HepG2 (cell line): ENCODE results near the gene EMID1. TPM values are rescaled to one million over a fixed set of nuclear protein-coding genes. Genes with fewer than 3 reads are reported as not detected.

Experiments used
- CEBPG ChIP-seq: IDR thresholded peaks from 2 replicates; pipeline ENCODE4 v1.6.1; 2016
- KAT8 ChIP-seq: IDR thresholded peaks from 2 replicates; pipeline ENCODE4 v1.6.1; 2016; ENCODE audit warnings: missing genetic modification reagents, missing compliant biosample characterization
- NFE2L1 ChIP-seq: sonication (generic); formaldehyde crosslinking; IDR thresholded peaks from 2 replicates; pipeline ENCODE4 v1.4.0; 2020; ENCODE audit warnings: missing genetic modification reagents, mild to moderate bottlenecking, borderline replicate concordance
- NFKBIZ ChIP-seq: IDR thresholded peaks from 2 replicates; pipeline ENCODE4 v1.6.1; 2018; ENCODE audit warnings: missing genetic modification reagents, missing compliant biosample characterization
- PHF5A ChIP-seq: IDR thresholded peaks from one replicate; pipeline ENCODE4 v1.6.1; 2018; ENCODE audit warnings: low read depth, missing genetic modification reagents; ENCODE audit not compliant: unreplicated experiment
- SNAPC4 ChIP-seq: sonication (generic); formaldehyde crosslinking; IDR thresholded peaks from 2 replicates; pipeline ENCODE4 v1.4.0; 2020; ENCODE audit warnings: mild to moderate bottlenecking, missing genetic modification reagents
- TIGD3 ChIP-seq: sonication (generic); formaldehyde crosslinking; IDR thresholded peaks from 2 replicates; pipeline ENCODE4 v1.5.1; 2020; ENCODE audit warnings: mild to moderate bottlenecking, missing genetic modification reagents, borderline replicate concordance
- ZNF142 ChIP-seq: sonication (generic); formaldehyde crosslinking; IDR thresholded peaks from 2 replicates; pipeline ENCODE4 v1.4.0; 2020; ENCODE audit warnings: missing genetic modification reagents
- ZNF256 ChIP-seq: sonication (generic); formaldehyde crosslinking; conservative IDR thresholded peaks from 2 replicates; pipeline ENCODE4 v1.4.0; 2020; ENCODE audit warnings: missing genetic modification reagents
- ZNF576 ChIP-seq: sonication (generic); formaldehyde crosslinking; IDR thresholded peaks from 2 replicates; pipeline ENCODE4 v1.4.0; 2020; ENCODE audit warnings: mild to moderate bottlenecking, missing genetic modification reagents
- ZNF703 ChIP-seq: sonication (generic); formaldehyde crosslinking; IDR thresholded peaks from 2 replicates; pipeline ENCODE4 v1.5.1; 2020; ENCODE audit warnings: missing genetic modification reagents, mild to moderate bottlenecking, moderate library complexity, borderline replicate concordance
- ZNF770 ChIP-seq: sonication (generic); formaldehyde crosslinking; IDR thresholded peaks from 2 replicates; pipeline ENCODE4 v1.5.0; 2020; ENCODE audit warnings: mild to moderate bottlenecking, missing genetic modification reagents
- polyA plus RNA-seq, 8 experiments: library from polyadenylated mRNA; depleted of rRNA in 3 of 8; stranded (reverse) in 7 of 8; unstranded in 1 of 8; fragments of >200 nt; fragmentation: Illumina TruSeq in 4 of 8; extraction: Trizol in 4 of 8; gene quantifications; 2 replicates each; pipeline versions ENCODE4 v1.2.1 to v1.2.3, GENCODE V29; 2011 to 2016; ENCODE audit warnings: low read depth in 4 of 8, missing spikeins in 1 of 8, mixed read lengths in 1 of 8; ENCODE audit not compliant: insufficient read depth in 1 of 8
- total RNA-seq, 5 experiments: library from RNA; depleted of rRNA; stranded (reverse); fragments of >200 nt; fragmentation: Illumina TruSeq; extraction: Trizol; gene quantifications; 2 replicates each; pipeline ENCODE4 v1.2.3, GENCODE V29; 2016; ENCODE audit warnings: low read depth in 1 of 5

Gene EMID1
- total and polyA plus RNA-seq, 2 of the 13 experiments (the other 11 are each of a cell fraction or from before 2014, with no cell fraction given): 0.45 to 0.82 TPM

- TF ChIP-seq ZNF142 (CRISPR knock-in tag): no peak
- no peak for TF ChIP-seq KAT8
- TF ChIP-seq ZNF256 (CRISPR knock-in tag): 0 out of 2 replicates have a peak, but pooled peaks have one; percentile 15
- TF ChIP-seq CEBPG: no peak
- no peak for TF ChIP-seq TIGD3 (CRISPR knock-in tag)
- TF ChIP-seq NFKBIZ (CRISPR knock-in tag): no peak
- TF ChIP-seq SNAPC4: no peak
- no peak for TF ChIP-seq NFE2L1 (CRISPR knock-in tag)
- TF ChIP-seq PHF5A (CRISPR knock-in tag): no peak
- TF ChIP-seq ZNF770 (CRISPR knock-in tag): no peak
- TF ChIP-seq ZNF703 (CRISPR knock-in tag): no peak
- TF ChIP-seq ZNF576 (CRISPR knock-in tag): no peak
Measured at GRCh38 chr22:29219881-29220670, 14.4 kb downstream of the EMID1 start (continued).
